ENCODE results near the gene IL1R2.

- no peak for TF ChIP-seq CTCF (IDR thresholded peaks at IDR 0.05)
- no peak for TF ChIP-seq POLR2A (IDR thresholded peaks at IDR 0.05)
Observed at GRCh38 chr2:101980368-101980767, 11.4 kb upstream of the IL1R2 start.

Data from prostate gland (tissue), 2 donors.